Lower lobe of right lung (tissue), 2 donors: ENCODE data around the gene ROS1. TPM values are rescaled to one million over a fixed set of nuclear protein-coding genes. Genes with fewer than 3 reads are reported as not detected.
"Not testable (repeated sequence)": the region's sequence is repeated elsewhere in the genome, so short reads cannot be mapped to it uniquely, and the experiment has no call there.

Source experiments
- ATAC-seq, 2 donors: fragments of 200-7000 bp; cut with Tn5 transposase; one replicate each; pipeline ENCODE4 v1.9.1; 2020 to 2022; ENCODE audit warnings: mild to moderate bottlenecking in 2 of 2, moderate library complexity in 2 of 2
- DNase-seq: peaks from one replicate; pipeline ENCODE4 v3.0.0-alpha.2; 2020
- H3K27ac ChIP-seq: fragments of 200-600 bp; one replicate; pipeline ENCODE4 v1.8.0; 2022
- H3K27me3 ChIP-seq: fragments of 200-600 bp; one replicate; pipeline ENCODE4 v1.8.0; 2022; ENCODE audit warnings: low read depth
- H3K36me3 ChIP-seq: fragments of 200-600 bp; one replicate; pipeline ENCODE4 v1.8.0; 2022; ENCODE audit warnings: mild to moderate bottlenecking
- H3K4me1 ChIP-seq: fragments of 200-600 bp; one replicate; pipeline ENCODE4 v1.8.0; 2022
- H3K4me3 ChIP-seq: fragments of 200-600 bp; one replicate; pipeline ENCODE4 v1.8.0; 2022; ENCODE audit warnings: mild to moderate bottlenecking
- H3K9me3 ChIP-seq: fragments of 200-600 bp; one replicate; pipeline ENCODE4 v1.8.0; 2022
- CTCF ChIP-seq: fragments of 200-600 bp; IDR thresholded peaks from one replicate; pipeline ENCODE4 v1.8.0; 2022; ENCODE audit warnings: antibody characterized with exemption, mild to moderate bottlenecking
- intact Hi-C: fragments of 100-400 bp; cut with DNase I; formaldehyde crosslinking; loops from one replicate; pipeline ENCODE4 v1.11.0; 2022
- total RNA-seq: library from RNA; stranded (reverse); fragmentation: NEBNext Ultra II Directional; extraction: Animal tissue kit (Norgen Biotek cat#: 25700); gene quantifications from one replicate; pipeline ENCODE4 v1.2.1, GENCODE V29; 2021
- donor health status: DM: no; HTN: yes; CAD: no; lungs with severe emphysema.

The ROS1 gene
- total RNA-seq, 1 donor from 2014 or later = 151 TPM

GRCh38 chr6:117253785-117254184 is 172.0 kb downstream of the ROS1 start:
- Histone ChIP-seq H3K4me3 (no peak overlapping the region), H3K4me1 (no peaks in the 10 kb centered on the region), H3K27ac (no peak overlapping the region), H3K9me3 (no peaks in the 10 kb centered on the region), H3K27me3 (no peaks in the 10 kb centered on the region), H3K36me3 (no peaks in the 10 kb centered on the region)
- no peak for TF ChIP-seq CTCF
- intact Hi-C loops = no loop called here
- ATAC-seq (no peak), DNase-seq (no peak)

GRCh38 chr6:117244979-117245378 is 180.8 kb downstream of the ROS1 start:
- DNase-seq, ATAC-seq, H3K4me1 ChIP-seq, H3K27me3 ChIP-seq, H3K27ac ChIP-seq, H3K4me3 ChIP-seq, intact Hi-C loops, H3K9me3 ChIP-seq, H3K36me3 ChIP-seq: not testable (repeated sequence)

- not testable (repeated sequence) for ATAC-seq, H3K9me3 ChIP-seq
Observed at GRCh38 chr6:117244571-117244970, 181.2 kb downstream of the ROS1 start.

More at GRCh38 chr6:117244571-117244970, 181.2 kb downstream of the ROS1 start:
- H3K36me3 ChIP-seq, intact Hi-C loops, H3K4me1 ChIP-seq, DNase-seq, H3K4me3 ChIP-seq, H3K27me3 ChIP-seq, H3K27ac ChIP-seq: not testable (repeated sequence)

Other genes starting within 250 kb of the ROS1 start
- not detected for gene VGLL2, start 160.4 kb downstream of the ROS1 start, total RNA-seq
- 18.3 TPM for gene DCBLD1, start 56.7 kb upstream of the ROS1 start, total RNA-seq
- 22.4 TPM for gene GOPC, start 176.6 kb upstream of the ROS1 start, total RNA-seq
- 36.5 TPM for gene NUS1, start 249.5 kb upstream of the ROS1 start, total RNA-seq